ENCODE data around the gene KLHL3. TPM values are rescaled to one million over a fixed set of nuclear protein-coding genes. Genes with fewer than 3 reads are reported as not detected.
A peak's percentile ranks its signal among the peaks of the same experiment; 100 is the strongest.

KLHL3 gene
- total and polyA plus RNA-seq, 11 donors, result 8.3 to 77.6 (median 26.1) TPM

DNA sequence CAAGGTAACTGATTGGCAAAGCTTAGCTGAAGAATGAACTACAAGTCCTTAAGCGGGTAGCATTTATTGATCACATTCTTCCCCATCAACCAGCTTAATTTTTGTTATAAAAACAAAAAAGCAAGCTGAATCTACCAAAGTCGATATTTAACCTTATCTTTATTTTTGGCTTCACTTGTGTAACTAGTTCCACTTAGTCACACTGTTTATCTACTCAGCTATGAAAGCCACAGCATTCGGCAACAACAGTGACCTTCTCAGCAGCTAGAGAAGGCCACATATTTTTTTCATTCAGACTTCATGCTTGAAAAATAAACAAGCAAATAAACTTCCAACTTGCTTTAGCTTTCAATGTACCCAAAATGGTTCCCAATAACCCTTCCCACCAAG is 69.4 kb downstream of the KLHL3 start:
- H3K4me3 ChIP-seq, result peak overlapping the region in 1 of 12 donors; percentile 6
- 36 to 53% (median 42%) methylated on average over 3 of the region's 3 CpGs for WGBS, 4 donors

DNA sequence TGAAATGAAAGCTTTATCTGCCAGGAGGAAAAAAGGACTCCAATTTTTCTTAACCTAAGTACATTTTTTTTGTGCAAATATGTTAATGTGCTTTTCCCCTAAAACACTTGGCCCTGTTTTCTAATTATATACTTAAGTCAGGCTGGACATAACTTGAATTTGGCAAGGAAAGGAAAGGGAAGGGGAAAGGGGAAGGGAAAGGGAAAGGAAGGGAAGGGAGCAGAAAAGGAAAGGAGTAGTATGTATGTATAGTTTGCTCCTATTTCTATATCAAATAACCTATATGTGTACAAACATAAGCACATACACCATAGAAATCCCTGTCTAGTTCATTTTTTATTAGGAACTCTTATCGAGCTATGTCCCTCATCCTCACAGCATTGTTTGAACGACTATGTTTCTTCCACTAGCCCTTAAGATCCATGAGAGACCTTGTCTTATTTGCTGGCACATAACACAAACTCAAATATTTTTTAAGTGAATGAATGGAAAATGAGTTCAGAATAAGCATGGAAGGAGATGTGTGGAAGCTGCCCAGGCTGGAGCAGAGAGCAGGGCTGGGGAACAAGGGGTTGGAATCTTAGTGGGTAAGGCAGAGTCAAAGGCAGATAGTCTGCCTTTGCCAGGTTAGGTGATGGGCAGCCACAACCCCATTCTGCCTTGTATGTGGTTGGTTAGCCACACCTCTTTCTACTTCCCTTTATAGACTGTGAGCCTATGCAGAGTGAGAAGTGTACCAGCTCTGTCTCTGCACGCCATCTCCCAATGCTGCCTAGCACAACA is 70.0 kb downstream of the KLHL3 start:
- Histone ChIP-seq H3K36me3 (peaks cover 0 to 14% (median 4%) of the 10 kb centered on the region in 9 donors), H3K4me3 (peak overlapping the region in 1 of 12 donors; percentile 6), H3K9me3 (no peaks in the 10 kb centered on the region), H3K4me1 (peaks cover 0 to 28% (median 21%) of the 10 kb centered on the region in 12 donors), H3K27me3 (no peaks in the 10 kb centered on the region), H3K27ac (peak overlapping the region in 11 of 12 donors; percentile 46 to 79 (median 67))
- ATAC-seq, result peak; percentile 93 to 98 (median 97)
- 46 to 54% (median 51%) methylated on average over 3 of the region's 3 CpGs for WGBS, 4 donors
- DNase-seq, result peak in 4 of 5 donors; percentile 18 to 52 (median 30)
- TF ChIP-seq POLR2A (IDR thresholded peaks at IDR 0.05), result no peak
- TF ChIP-seq, protein P1, sequence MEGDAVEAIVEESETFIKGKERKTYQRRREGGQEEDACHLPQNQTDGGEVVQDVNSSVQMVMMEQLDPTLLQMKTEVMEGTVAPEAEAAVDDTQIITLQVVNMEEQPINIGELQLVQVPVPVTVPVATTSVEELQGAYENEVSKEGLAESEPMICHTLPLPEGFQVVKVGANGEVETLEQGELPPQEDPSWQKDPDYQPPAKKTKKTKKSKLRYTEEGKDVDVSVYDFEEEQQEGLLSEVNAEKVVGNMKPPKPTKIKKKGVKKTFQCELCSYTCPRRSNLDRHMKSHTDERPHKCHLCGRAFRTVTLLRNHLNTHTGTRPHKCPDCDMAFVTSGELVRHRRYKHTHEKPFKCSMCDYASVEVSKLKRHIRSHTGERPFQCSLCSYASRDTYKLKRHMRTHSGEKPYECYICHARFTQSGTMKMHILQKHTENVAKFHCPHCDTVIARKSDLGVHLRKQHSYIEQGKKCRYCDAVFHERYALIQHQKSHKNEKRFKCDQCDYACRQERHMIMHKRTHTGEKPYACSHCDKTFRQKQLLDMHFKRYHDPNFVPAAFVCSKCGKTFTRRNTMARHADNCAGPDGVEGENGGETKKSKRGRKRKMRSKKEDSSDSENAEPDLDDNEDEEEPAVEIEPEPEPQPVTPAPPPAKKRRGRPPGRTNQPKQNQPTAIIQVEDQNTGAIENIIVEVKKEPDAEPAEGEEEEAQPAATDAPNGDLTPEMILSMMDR (IDR thresholded peaks at IDR 0.05), result no peak
- intact Hi-C loops (cut with DNase I), result no loop called here

More for the DNA sequence above, 69.4 kb downstream of the KLHL3 start:
- Histone ChIP-seq H3K4me1 (peaks cover 0 to 27% (median 21%) of the 10 kb centered on the region in 12 donors), H3K27me3 (no peaks in the 10 kb centered on the region), H3K9me3 (no peaks in the 10 kb centered on the region), H3K36me3 (peaks cover 0 to 14% (median 3%) of the 10 kb centered on the region in 9 donors), H3K27ac (peak overlapping the region; percentile 46 to 79 (median 66))
- intact Hi-C loops (cut with DNase I), result no loop called here
- DNase-seq, result no peak
- no peak for TF ChIP-seq POLR2A (IDR thresholded peaks at IDR 0.05)
- TF ChIP-seq, protein P1 (IDR thresholded peaks at IDR 0.05), result no peak
- ATAC-seq, result peak; percentile 56 to 77 (median 66)

DNA sequence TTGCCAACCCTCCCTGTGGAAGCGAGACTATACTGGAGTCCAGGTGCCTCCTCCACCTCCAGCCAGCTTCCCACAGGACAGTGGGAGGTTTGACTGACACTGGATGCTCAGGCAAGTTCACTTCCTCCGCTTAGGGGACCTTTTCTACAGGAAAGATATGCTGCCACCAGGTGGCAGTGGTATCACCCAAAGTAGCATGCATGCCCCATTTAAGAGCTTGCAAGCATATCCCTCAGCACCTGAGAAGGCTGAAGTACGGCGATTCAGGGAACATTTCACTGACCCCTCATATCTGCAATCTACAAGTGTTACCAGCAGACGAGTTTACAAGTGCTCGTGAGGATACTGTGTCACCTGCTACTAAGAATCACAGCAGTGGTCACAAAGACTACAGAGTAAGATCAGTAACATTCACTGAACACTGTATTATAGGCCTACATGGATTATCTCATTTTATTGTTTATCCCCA is 75.5 kb downstream of the KLHL3 start:
- Histone ChIP-seq H3K36me3 (peaks cover 0 to 35% (median 14%) of the 10 kb centered on the region in 9 donors), H3K27me3 (no peaks in the 10 kb centered on the region), H3K4me1 (peaks cover 0 to 11% (median 5%) of the 10 kb centered on the region in 12 donors), H3K27ac (no peak overlapping the region), H3K4me3 (no peak overlapping the region), H3K9me3 (no peaks in the 10 kb centered on the region)
- DNase-seq (peak in 4 of 5 donors; percentile 60 to 70 (median 68)), ATAC-seq (peak; percentile 69 to 91 (median 85))
- WGBS, 4 donors, result 9 to 18% (median 12%) methylated on average over 5 to 6 of the region's 6 CpGs
- intact Hi-C loops (cut with DNase I), result loop anchor here (1.0 to 5.0 kb wide), 6 partner anchors 31 to 84 kb away; no protein-coding TSS in a partner anchor
- TF ChIP-seq POLR2A (IDR thresholded peaks at IDR 0.05), result no peak
- TF ChIP-seq, protein P1 (IDR thresholded peaks at IDR 0.05), result peak; percentile 66 to 89 (median 78)

DNA sequence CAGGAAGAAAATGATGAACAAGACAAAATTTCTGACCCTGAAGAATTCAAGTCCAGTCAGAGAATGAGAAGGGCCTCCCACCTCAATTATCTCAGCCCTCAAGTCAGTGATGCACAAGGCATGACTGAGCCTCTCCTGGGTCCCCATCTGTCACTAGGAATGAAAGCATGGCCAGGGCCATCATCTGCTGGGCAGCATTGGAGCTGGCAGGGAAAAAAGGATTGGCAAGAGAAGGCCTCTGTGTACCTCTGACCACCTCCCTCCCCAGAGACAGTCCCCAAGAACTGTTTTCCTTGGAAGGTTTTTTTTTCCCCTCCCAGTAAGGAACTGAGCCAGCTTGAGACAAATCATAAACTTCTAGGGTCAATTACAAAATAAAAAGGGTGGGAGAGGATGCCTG is 76.7 kb downstream of the KLHL3 start:
- no peak overlapping the region for H3K27ac ChIP-seq
- TF ChIP-seq, protein P1 (IDR thresholded peaks at IDR 0.05), result no peak
- TF ChIP-seq POLR2A (IDR thresholded peaks at IDR 0.05), result no peak
- peaks cover 0 to 42% (median 14%) of the 10 kb centered on the region in 9 donors for H3K36me3 ChIP-seq
- H3K4me3 ChIP-seq, result no peak overlapping the region
- intact Hi-C loops (cut with DNase I), result no loop called here
- H3K27me3 ChIP-seq, result no peaks in the 10 kb centered on the region
- H3K4me1 ChIP-seq, result peaks cover 0 to 9% (median 4%) of the 10 kb centered on the region in 12 donors
- no peaks in the 10 kb centered on the region for H3K9me3 ChIP-seq
- no peak for DNase-seq
- ATAC-seq, result no peak
